ENCODE results near the gene DNMT3B.
"Not testable (repeated sequence)": the region's sequence is repeated elsewhere in the genome, so short reads cannot be mapped to it uniquely, and the experiment has no call there.

DNMT3B gene

GRCh38 chr20:32761831-32762753, at the start of gene DNMT3B:
Gene DNMT3B (plus strand): TSS chr20:32762385. CDS start chr20:32780324, 17,939 bp downstream.
- DNase-seq (ENCODE audit: low read depth in 4 of 4, low spot score in 1 of 4), result peak in 3 of 4 experiments; percentile 45 to 77 (median 51)

GRCh38 chr20:32718749-32719348, 43.3 kb upstream of the DNMT3B start:
- no peak for DNase-seq (ENCODE audit: low read depth in 4 of 4, low spot score in 1 of 4)

GRCh38 chr20:32727683-32728082, 34.5 kb upstream of the DNMT3B start:
- DNase-seq (ENCODE audit: low read depth in 4 of 4, low spot score in 1 of 4), result no peak

GRCh38 chr20:32728435-32728834, 33.8 kb upstream of the DNMT3B start:
- not testable (repeated sequence) for DNase-seq (ENCODE audit: low read depth in 4 of 4, low spot score in 1 of 4)

- DNase-seq (ENCODE audit: low read depth in 4 of 4, low spot score in 1 of 4), result not testable (repeated sequence)
Measured at GRCh38 chr20:32729334-32729733, 32.9 kb upstream of the DNMT3B start.

GRCh38 chr20:32731882-32732266, 30.3 kb upstream of the DNMT3B start:
- no peak for DNase-seq (ENCODE audit: low read depth in 4 of 4, low spot score in 1 of 4)

- no peak for DNase-seq (ENCODE audit: low read depth in 4 of 4, low spot score in 1 of 4)
Measured at GRCh38 chr20:32737371-32738223, 24.6 kb upstream of the DNMT3B start.

- DNase-seq (ENCODE audit: low read depth in 4 of 4, low spot score in 1 of 4), result no peak
Measured at GRCh38 chr20:32741151-32741550, 21.0 kb upstream of the DNMT3B start.

GRCh38 chr20:32742322-32743236, 19.6 kb upstream of the DNMT3B start:
- no peak for DNase-seq (ENCODE audit: low read depth in 4 of 4, low spot score in 1 of 4)

- peak in 3 of 4 experiments; percentile 26 to 68 (median 41) for DNase-seq (ENCODE audit: low read depth in 4 of 4, low spot score in 1 of 4)
Measured at GRCh38 chr20:32743237-32744112, 18.7 kb upstream of the DNMT3B start, which contains the start of gene COMMD7. Gene COMMD7 (minus strand): TSS chr20:32743467. CDS start chr20:32743391, 76 bp downstream.

- DNase-seq (ENCODE audit: low read depth in 4 of 4, low spot score in 1 of 4), result no peak
Measured at GRCh38 chr20:32749914-32750637, 12.1 kb upstream of the DNMT3B start.

- DNase-seq (ENCODE audit: low read depth in 4 of 4, low spot score in 1 of 4), result no peak
Measured at GRCh38 chr20:32751293-32751692, 10.9 kb upstream of the DNMT3B start.

GRCh38 chr20:32751702-32752457, 10.3 kb upstream of the DNMT3B start:
- no peak for DNase-seq (ENCODE audit: low read depth in 4 of 4, low spot score in 1 of 4)

- no peak for DNase-seq (ENCODE audit: low read depth in 4 of 4, low spot score in 1 of 4)
Measured at GRCh38 chr20:32752458-32753250, 9.5 kb upstream of the DNMT3B start.

GRCh38 chr20:32753731-32754130, 8.5 kb upstream of the DNMT3B start:
- DNase-seq (ENCODE audit: low read depth in 4 of 4, low spot score in 1 of 4), result no peak

- no peak for DNase-seq (ENCODE audit: low read depth in 4 of 4, low spot score in 1 of 4)
Measured at GRCh38 chr20:32756156-32756555, 6.0 kb upstream of the DNMT3B start.

GRCh38 chr20:32761417-32761830, 761 bp upstream of the DNMT3B start:
- DNase-seq (ENCODE audit: low read depth in 4 of 4, low spot score in 1 of 4), result no peak
